Spleen (tissue), 11 donors: ENCODE data around the gene PHTF1. TPM values are rescaled to one million over a fixed set of nuclear protein-coding genes. Genes with fewer than 3 reads are reported as not detected.

ENCODE experiments used
- DNase-seq: peaks from one replicate; pipeline ENCODE4 v3.0.0-alpha.2; 2020
- H3K27ac ChIP-seq, 8 donors: fragments of 200-600 bp; sonication (generic) in 7 of 8; 1 replicate in 4 of 8; 2 replicates in 4 of 8; pipeline versions ENCODE4 v1.5.0 to v1.8.0; 2016 to 2021; ENCODE audit warnings: inconsistent platforms in 4 of 8, mild to moderate bottlenecking in 4 of 8, moderate library complexity in 1 of 8
- H3K27me3 ChIP-seq, 7 donors: fragments of 200-600 bp; sonication (generic) in 6 of 7; replicated peaks in 1 of 7; 1 replicate in 4 of 7; 2 replicates in 3 of 7; pipeline versions ENCODE4 v1.5.0 to v1.8.0; 2016 to 2021; ENCODE audit warnings: inconsistent platforms in 3 of 7, mild to moderate bottlenecking in 1 of 7
- H3K36me3 ChIP-seq, 6 donors: fragments of 200-600 bp; sonication (generic) in 5 of 6; 1 replicate in 4 of 6; 2 replicates in 2 of 6; pipeline versions ENCODE4 v1.5.0 to v1.8.0; 2016 to 2021; ENCODE audit warnings: inconsistent platforms in 2 of 6
- H3K4me1 ChIP-seq, 6 donors: fragments of 200-600 bp; sonication (generic) in 5 of 6; 1 replicate in 3 of 6; 2 replicates in 3 of 6; pipeline versions ENCODE4 v1.5.0 to v1.8.0; 2016 to 2021; ENCODE audit warnings: inconsistent platforms in 3 of 6
- H3K4me3 ChIP-seq, 8 donors: fragments of 200-600 bp; sonication (generic) in 7 of 8; 1 replicate in 4 of 8; 2 replicates in 4 of 8; pipeline versions ENCODE4 v1.5.0 to v1.8.0; 2016 to 2021; ENCODE audit warnings: inconsistent platforms in 4 of 8, mild to moderate bottlenecking in 4 of 8, moderate library complexity in 2 of 8
- H3K9me3 ChIP-seq, 8 donors: fragments of 200-600 bp; sonication (generic) in 7 of 8; 1 replicate in 4 of 8; 2 replicates in 4 of 8; pipeline versions ENCODE4 v1.5.0 to v1.8.0; 2016 to 2021; ENCODE audit warnings: inconsistent platforms in 4 of 8
- CTCF ChIP-seq, 11 experiments: fragments of 200-600 bp in 7 of 11; fragments of 450-650 bp in 4 of 11; sonication (generic) in 4 of 11; IDR thresholded peaks in 8 of 11; conservative IDR thresholded peaks in 3 of 11; 1 replicate in 7 of 11; 2 replicates in 4 of 11; pipeline versions ENCODE4 v1.4.0 to v1.8.0; 2016 to 2021; ENCODE audit warnings: antibody characterized with exemption in 11 of 11, inconsistent platforms in 4 of 11, mild to moderate bottlenecking in 1 of 11
- POLR2A ChIP-seq, 3 donors: fragments of 450-650 bp; IDR thresholded peaks; one replicate each; pipeline ENCODE4 v1.5.1; 2017; ENCODE audit warnings: antibody characterized with exemption in 3 of 3, mild to moderate bottlenecking in 1 of 3
- POLR2AphosphoS5 ChIP-seq, 3 donors: sonication (generic); formaldehyde crosslinking; IDR thresholded peaks; one replicate each; pipeline ENCODE4 v1.5.1; 2017; ENCODE audit warnings: antibody characterized with exemption in 3 of 3
- WGBS, 5 donors: extraction: QIAGEN DNeasy Blood & Tissue Kit in 3 of 5; methylation state at CpG; one replicate each; pipeline versions ENCODE4 v1.1.5 to v1.1.7; 2013 to 2018; 5-methylcytosine and 5-hydroxymethylcytosine counted together
- intact Hi-C: fragments of 100-400 bp; cut with DNase I; formaldehyde crosslinking; loops from one replicate; pipeline ENCODE4 v1.15.0; 2023; ENCODE audit warnings: low total_unique reads
- polyA plus RNA-seq, 3 donors: library from polyadenylated mRNA; stranded (reverse); fragments of 200-250 nt; gene quantifications; one replicate each; pipeline ENCODE4 v1.2.1, GENCODE V29; 2013
- total RNA-seq, 7 donors: library from RNA; depleted of rRNA in 3 of 7; stranded (reverse); fragments of >200 nt in 3 of 7; fragmentation: NEBNext Ultra II Directional in 4 of 7; extraction: Animal tissue kit (Norgen Biotek cat#: 25700) in 4 of 7; gene quantifications; one replicate each; pipeline versions ENCODE4 v1.1.0 to v1.2.1, GENCODE V29; 2016 to 2021
- donor health status: healthy with polysubstance abuse.
- donor health status: DM: no; HTN: no; CAD: no; lungs with moderate emphysema.
- donor health status: DM: no; HTN: no; CAD: no.
- donor health status: Bipolar disorder and iron deficiency.
- donor health status: healthy.
- donor health status: DM: no; HTN: no; CAD: no.
- donor health status: DM: yes; HTN: yes; CAD: no.

The PHTF1 gene
- total and polyA plus RNA-seq, 10 donors, result 5.6 to 47.6 (median 20.3) TPM

- no peaks in the 10 kb centered on the region for H3K27me3 ChIP-seq
- H3K4me3 ChIP-seq, result no peak overlapping the region
- no peak overlapping the region for H3K27ac ChIP-seq
- DNase-seq, result no peak
- no peaks in the 10 kb centered on the region for H3K9me3 ChIP-seq
- 91 to 98% (median 92%) methylated on average over 4 of the region's 4 CpGs for WGBS, 5 donors
- H3K4me1 ChIP-seq, result peaks cover 10 to 41% (median 32%) of the 10 kb centered on the region in 6 donors
- TF ChIP-seq POLR2A (IDR thresholded peaks at IDR 0.05) (no peak), CTCF (IDR thresholded peaks at IDR 0.05 in 8 of 11, conservative IDR thresholded peaks at IDR 0.05 in 3 of 11) (no peak), POLR2AphosphoS5 (IDR thresholded peaks at IDR 0.05) (no peak)
- peaks cover 0 to 51% (median 23%) of the 10 kb centered on the region in 6 donors for H3K36me3 ChIP-seq
- intact Hi-C loops, result no loop called here
Measured at GRCh38 chr1:113777561-113777960, 18.3 kb upstream of the PHTF1 start.

GRCh38 chr1:113770031-113770430, 10.7 kb upstream of the PHTF1 start:
- intact Hi-C loops, result no loop called here
- H3K9me3 ChIP-seq, result no peaks in the 10 kb centered on the region
- H3K27me3 ChIP-seq, result no peaks in the 10 kb centered on the region
- H3K4me1 ChIP-seq, result peaks cover 0 to 18% (median 8%) of the 10 kb centered on the region in 6 donors
- H3K27ac ChIP-seq, result peak overlapping the region in 1 of 8 donors; percentile 14
- 93 to 100% (median 97%) methylated on average over 1 of the region's 1 CpG for WGBS, 5 donors
- DNase-seq, result no peak
- TF ChIP-seq POLR2AphosphoS5 (IDR thresholded peaks at IDR 0.05) (no peak), POLR2A (IDR thresholded peaks at IDR 0.05) (no peak), CTCF (IDR thresholded peaks at IDR 0.05 in 8 of 11, conservative IDR thresholded peaks at IDR 0.05 in 3 of 11) (no peak)
- peaks cover 0 to 66% (median 37%) of the 10 kb centered on the region in 6 donors for H3K36me3 ChIP-seq
- no peak overlapping the region for H3K4me3 ChIP-seq

- Histone ChIP-seq H3K4me1 (peaks cover 0 to 18% (median 8%) of the 10 kb centered on the region in 6 donors), H3K27me3 (no peaks in the 10 kb centered on the region), H3K36me3 (peaks cover 0 to 66% (median 37%) of the 10 kb centered on the region in 6 donors), H3K4me3 (no peak overlapping the region), H3K27ac (peak overlapping the region in 2 of 8 donors; percentile 14 to 21), H3K9me3 (no peaks in the 10 kb centered on the region)
- DNase-seq, result no peak
- intact Hi-C loops, result loop anchor here (10.0 kb wide), 1 partner anchor 45 kb away; the partner anchor contains the start of gene RSBN1
- TF ChIP-seq POLR2AphosphoS5 (IDR thresholded peaks at IDR 0.05) (no peak), CTCF (IDR thresholded peaks at IDR 0.05 in 8 of 11, conservative IDR thresholded peaks at IDR 0.05 in 3 of 11) (no peak), POLR2A (IDR thresholded peaks at IDR 0.05) (no peak)
Measured at GRCh38 chr1:113769601-113769970, 10.3 kb upstream of the PHTF1 start.

- intact Hi-C loops, result loop anchor here (10.0 kb wide), 1 partner anchor 46 kb away; the partner anchor contains the start of gene RSBN1
- Histone ChIP-seq H3K4me3 (no peak overlapping the region), H3K36me3 (peaks cover 0 to 66% (median 37%) of the 10 kb centered on the region in 6 donors), H3K27me3 (no peaks in the 10 kb centered on the region), H3K4me1 (peaks cover 0 to 18% (median 8%) of the 10 kb centered on the region in 6 donors), H3K27ac (peak overlapping the region in 2 of 8 donors; percentile 14 to 21), H3K9me3 (no peaks in the 10 kb centered on the region)
- DNase-seq, result no peak
- 55 to 100% (median 96%) methylated on average over 1 of the region's 1 CpG for WGBS, 5 donors
- TF ChIP-seq POLR2A (IDR thresholded peaks at IDR 0.05) (no peak), POLR2AphosphoS5 (IDR thresholded peaks at IDR 0.05) (no peak), CTCF (IDR thresholded peaks at IDR 0.05 in 8 of 11, conservative IDR thresholded peaks at IDR 0.05 in 3 of 11) (no peak)
Measured at GRCh38 chr1:113768916-113769600, 9.8 kb upstream of the PHTF1 start.
